HFFc6 (cell line): Measurements from ENCODE around the gene CACNA1C. TPM values are rescaled to one million over a fixed set of nuclear protein-coding genes. Genes with fewer than 3 reads are reported as not detected.

Experiments used
- DNase-seq: peaks from one replicate; pipeline ENCODE4 v3.0.0-alpha.2; 2018
- H3K27ac Mint-ChIP-seq: 2 replicates; pipeline ENCODE4 v1.8.0; 2020; ENCODE audit warnings: mild to moderate bottlenecking, mixed read lengths
- H3K27me3 Mint-ChIP-seq: 2 replicates; pipeline ENCODE4 v1.8.0; 2021; ENCODE audit warnings: mild to moderate bottlenecking, moderate library complexity, mixed read lengths; ENCODE audit not compliant: insufficient read depth
- H3K36me3 Mint-ChIP-seq: 2 replicates; pipeline ENCODE4 v1.8.0; 2021; ENCODE audit warnings: low read depth, mixed read lengths
- H3K4me1 Mint-ChIP-seq: 2 replicates; pipeline ENCODE4 v1.8.0; 2020; ENCODE audit warnings: low read depth, mixed read lengths
- H3K4me3 Mint-ChIP-seq: 2 replicates; pipeline ENCODE4 v1.8.0; 2020; ENCODE audit warnings: mild to moderate bottlenecking, moderate library complexity, mixed read lengths
- H3K9me3 Mint-ChIP-seq: 2 replicates; pipeline ENCODE4 v1.8.0; 2020; ENCODE audit warnings: mild to moderate bottlenecking, mixed read lengths
- total RNA-seq, 6 experiments: library from RNA; stranded (reverse); fragmentation: NEBNext Ultra II Directional; extraction: Animal tissue kit (Norgen Biotek cat#: 25700); gene quantifications; 2 replicates in 1 of 6; 3 replicates in 5 of 6; pipeline ENCODE4 v1.2.3, GENCODE V29; 2021
- TF ChIP-seq, protein P1 (sequence below): fragments of 200-600 bp; sonication (generic); IDR thresholded peaks from 2 replicates; pipeline ENCODE4 v1.5.0; 2021; ENCODE audit warnings: antibody characterized with exemption, mild to moderate bottlenecking

CACNA1C gene
- total RNA-seq, 6 experiments from 2014 or later: 6.7 to 11.5 (median 10.6) TPM

DNA sequence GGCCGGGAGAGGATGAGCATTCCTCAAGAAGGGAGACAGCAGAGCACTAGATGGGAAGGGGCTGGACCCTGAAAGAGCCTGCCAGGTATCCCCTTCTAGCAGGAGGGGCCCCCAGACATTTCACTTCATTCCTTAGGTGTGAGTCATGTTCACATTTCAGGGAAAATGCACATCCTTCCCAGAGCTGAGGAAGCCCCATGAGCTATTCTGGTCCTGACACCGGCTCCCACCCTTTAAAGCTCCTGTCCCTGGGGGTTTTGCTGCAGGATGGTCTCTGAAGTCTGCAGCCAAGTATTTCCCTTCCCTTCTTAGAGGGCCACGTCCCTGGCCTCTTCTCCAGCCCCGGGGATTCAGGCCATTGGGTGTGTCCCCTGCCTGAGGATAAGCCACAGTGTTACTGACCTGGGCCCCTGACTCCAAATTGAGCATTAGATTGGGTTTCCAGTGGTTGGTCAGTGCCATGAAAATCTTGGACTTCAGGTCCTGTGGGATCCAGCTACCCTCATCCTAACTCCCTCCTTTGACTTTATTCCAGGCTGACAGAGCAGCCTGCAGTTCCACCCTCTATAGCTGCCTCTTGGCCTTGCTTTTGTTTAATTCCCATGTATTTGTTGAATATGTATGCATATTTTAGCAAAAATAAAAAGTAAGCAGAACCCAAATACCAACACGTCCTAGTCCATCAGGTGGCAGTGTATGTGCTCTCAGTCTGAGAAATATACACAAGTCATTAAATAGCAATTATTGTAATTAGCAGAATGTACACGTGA is 267.1 kb downstream of the CACNA1C start:
- H3K36me3 Mint-ChIP-seq: peaks cover 7% of the 10 kb centered on the region; the same call in 1 of the 2 replicates
- peaks cover 45% of the 10 kb centered on the region for H3K4me1 Mint-ChIP-seq
- H3K4me3 Mint-ChIP-seq: peak overlapping the region; percentile 20; the same call in 1 of the 2 replicates
- no peaks in the 10 kb centered on the region for H3K9me3 Mint-ChIP-seq
- H3K27ac Mint-ChIP-seq: peak overlapping the region; percentile 52
- DNase-seq: peak; percentile 30
- H3K27me3 Mint-ChIP-seq: no peaks in the 10 kb centered on the region; the same call in none of the 2 replicates
- TF ChIP-seq, protein P1, sequence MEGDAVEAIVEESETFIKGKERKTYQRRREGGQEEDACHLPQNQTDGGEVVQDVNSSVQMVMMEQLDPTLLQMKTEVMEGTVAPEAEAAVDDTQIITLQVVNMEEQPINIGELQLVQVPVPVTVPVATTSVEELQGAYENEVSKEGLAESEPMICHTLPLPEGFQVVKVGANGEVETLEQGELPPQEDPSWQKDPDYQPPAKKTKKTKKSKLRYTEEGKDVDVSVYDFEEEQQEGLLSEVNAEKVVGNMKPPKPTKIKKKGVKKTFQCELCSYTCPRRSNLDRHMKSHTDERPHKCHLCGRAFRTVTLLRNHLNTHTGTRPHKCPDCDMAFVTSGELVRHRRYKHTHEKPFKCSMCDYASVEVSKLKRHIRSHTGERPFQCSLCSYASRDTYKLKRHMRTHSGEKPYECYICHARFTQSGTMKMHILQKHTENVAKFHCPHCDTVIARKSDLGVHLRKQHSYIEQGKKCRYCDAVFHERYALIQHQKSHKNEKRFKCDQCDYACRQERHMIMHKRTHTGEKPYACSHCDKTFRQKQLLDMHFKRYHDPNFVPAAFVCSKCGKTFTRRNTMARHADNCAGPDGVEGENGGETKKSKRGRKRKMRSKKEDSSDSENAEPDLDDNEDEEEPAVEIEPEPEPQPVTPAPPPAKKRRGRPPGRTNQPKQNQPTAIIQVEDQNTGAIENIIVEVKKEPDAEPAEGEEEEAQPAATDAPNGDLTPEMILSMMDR: no peak

- Mint-ChIP-seq H3K36me3 (peaks cover 7% of the 10 kb centered on the region; the same call in 1 of the 2 replicates), H3K27ac (no peak overlapping the region), H3K4me1 (peaks cover 45% of the 10 kb centered on the region)
These were observed 268.1 kb downstream of the CACNA1C start for GRCh38 chr12:2320841-2321240.

GRCh38 chr12:2322554-2323120 is 269.9 kb downstream of the CACNA1C start:
- peaks cover 7% of the 10 kb centered on the region; the same call in 1 of the 2 replicates for H3K36me3 Mint-ChIP-seq
- H3K9me3 Mint-ChIP-seq: no peaks in the 10 kb centered on the region
- DNase-seq: no peak
- no peak overlapping the region for H3K4me3 Mint-ChIP-seq
- peaks cover 43% of the 10 kb centered on the region for H3K4me1 Mint-ChIP-seq
- H3K27me3 Mint-ChIP-seq: no peaks in the 10 kb centered on the region; the same call in none of the 2 replicates
- no peak overlapping the region for H3K27ac Mint-ChIP-seq
- TF ChIP-seq, protein P1: no peak

More at GRCh38 chr12:2320841-2321240, 268.1 kb downstream of the CACNA1C start:
- no peak for DNase-seq
- Mint-ChIP-seq H3K9me3 (no peaks in the 10 kb centered on the region), H3K27me3 (no peaks in the 10 kb centered on the region; the same call in none of the 2 replicates), H3K4me3 (no peak overlapping the region)
- TF ChIP-seq, protein P1: no peak

DNA sequence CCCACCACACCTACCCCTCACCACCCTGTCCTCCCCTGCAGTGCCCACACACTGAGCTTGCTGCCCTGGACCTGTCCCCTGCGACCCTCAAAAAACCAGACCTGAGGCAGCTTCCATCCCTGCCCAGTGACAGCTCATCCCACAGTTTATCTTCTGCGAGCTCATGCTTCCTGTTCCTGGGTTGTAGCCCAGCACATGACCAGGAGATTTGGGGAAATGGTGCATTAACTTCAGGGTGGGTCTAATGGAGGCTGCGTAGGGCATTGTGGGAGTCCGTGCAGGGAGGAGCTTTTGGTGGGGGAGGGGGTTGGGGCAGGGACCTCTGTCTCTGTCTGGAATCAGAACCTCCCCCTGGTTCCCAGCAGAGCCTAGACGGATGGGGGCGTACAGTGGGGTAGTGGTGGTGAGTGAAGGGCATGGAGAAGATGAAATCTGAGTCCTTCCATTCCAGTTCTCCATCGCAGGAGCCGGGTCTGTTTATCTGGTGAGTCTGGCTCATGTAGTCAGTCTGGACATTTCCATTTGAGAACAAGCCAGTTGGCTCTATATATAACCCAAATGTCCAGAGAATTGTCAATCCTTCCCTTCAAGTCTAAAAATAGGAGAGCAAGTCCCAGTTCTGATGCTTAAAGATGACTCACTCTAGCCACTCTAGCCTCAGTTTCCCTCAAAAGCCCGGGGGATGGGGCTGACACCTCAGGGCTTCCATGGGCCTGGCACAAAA is 270.9 kb downstream of the CACNA1C start:
- no peak for DNase-seq
- no peaks in the 10 kb centered on the region; the same call in none of the 2 replicates for H3K27me3 Mint-ChIP-seq
- peaks cover 8% of the 10 kb centered on the region; the same call in 1 of the 2 replicates for H3K36me3 Mint-ChIP-seq
- TF ChIP-seq, protein P1: no peak
- H3K4me1 Mint-ChIP-seq: peaks cover 34% of the 10 kb centered on the region
- no peak overlapping the region for H3K4me3 Mint-ChIP-seq
- no peaks in the 10 kb centered on the region for H3K9me3 Mint-ChIP-seq
- no peak overlapping the region for H3K27ac Mint-ChIP-seq

DNA sequence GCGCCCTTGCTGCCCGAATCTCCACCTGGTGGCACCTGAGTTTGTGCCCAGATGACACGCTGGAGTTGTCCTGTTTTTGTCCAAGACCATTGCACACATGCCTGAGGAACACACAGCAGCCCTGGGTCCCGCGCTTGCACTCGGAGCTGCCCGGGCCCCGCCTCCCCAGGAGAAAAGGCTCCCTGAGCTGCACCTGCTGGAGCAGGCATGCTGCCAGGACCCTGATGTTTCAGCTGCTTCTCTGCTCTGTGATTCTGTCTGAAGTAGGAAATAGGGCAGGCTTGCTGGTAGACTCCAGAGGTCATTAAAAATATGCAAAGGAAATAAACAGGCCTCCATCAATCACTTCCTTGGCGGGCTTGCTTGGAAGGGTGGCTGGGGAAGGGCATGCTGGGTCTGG is 271.6 kb downstream of the CACNA1C start:
- Mint-ChIP-seq H3K27ac (no peak overlapping the region), H3K27me3 (no peaks in the 10 kb centered on the region; the same call in none of the 2 replicates), H3K9me3 (no peaks in the 10 kb centered on the region), H3K4me3 (no peak overlapping the region), H3K36me3 (peaks cover 13% of the 10 kb centered on the region; the same call in 1 of the 2 replicates), H3K4me1 (peaks cover 28% of the 10 kb centered on the region)
- no peak for DNase-seq
- TF ChIP-seq, protein P1: no peak
